ENCODE measurements around the gene SIRPA.

Gene SIRPA

DNA sequence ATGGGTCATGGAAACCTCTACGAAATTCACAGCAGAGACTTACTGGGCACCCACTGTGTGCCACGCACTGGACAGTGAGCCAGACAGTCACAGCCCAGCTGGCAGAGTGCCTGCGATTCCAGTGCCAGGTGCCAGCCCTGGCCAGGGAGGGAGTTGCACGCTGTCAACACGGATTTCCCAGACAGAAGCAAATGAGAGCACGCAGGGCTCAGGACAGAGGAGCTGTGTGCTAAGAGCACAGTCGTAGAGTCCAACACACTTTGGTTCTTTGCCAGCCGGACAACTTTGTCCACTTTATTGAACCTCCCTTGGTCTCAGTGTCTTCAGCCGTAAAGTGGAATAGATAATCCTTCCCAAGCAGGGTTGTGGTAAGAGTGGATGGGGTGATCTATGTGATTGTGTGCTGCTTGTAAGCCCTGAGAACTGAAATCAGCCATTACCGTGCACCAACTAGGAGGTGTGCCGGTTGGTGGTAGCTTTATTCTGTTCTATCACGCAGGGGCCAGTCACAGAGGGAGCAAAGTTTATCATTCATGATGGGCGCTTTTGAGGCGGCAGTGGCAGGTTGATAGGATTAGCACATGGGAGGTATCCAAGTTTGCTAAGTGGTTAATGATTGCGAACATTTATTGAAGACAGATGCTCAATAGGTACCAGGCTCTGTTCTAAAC is 40.6 kb downstream of the SIRPA start:
- DNase-seq: peak; percentile 3

- no peak for DNase-seq
Observed at GRCh38 chr20:1937316-1937976, 42.2 kb downstream of the SIRPA start.

GRCh38 chr20:1938464-1939269 is 43.5 kb downstream of the SIRPA start:
- DNase-seq: no peak

DNA sequence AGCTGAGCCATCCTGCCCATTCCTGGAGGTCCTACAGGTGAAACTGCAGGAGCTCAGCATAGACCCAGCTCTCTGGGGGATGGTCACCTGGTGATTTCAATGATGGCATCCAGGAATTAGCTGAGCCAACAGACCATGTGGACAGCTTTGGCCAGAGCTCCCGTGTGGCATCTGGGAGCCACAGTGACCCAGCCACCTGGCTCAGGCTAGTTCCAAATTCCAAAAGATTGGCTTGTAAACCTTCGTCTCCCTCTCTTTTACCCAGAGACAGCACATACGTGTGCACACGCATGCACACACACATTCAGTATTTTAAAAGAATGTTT is 44.0 kb downstream of the SIRPA start:
- DNase-seq: no peak

GRCh38 chr20:1940581-1940980 is 45.4 kb downstream of the SIRPA start:
- no peak for DNase-seq

DNA sequence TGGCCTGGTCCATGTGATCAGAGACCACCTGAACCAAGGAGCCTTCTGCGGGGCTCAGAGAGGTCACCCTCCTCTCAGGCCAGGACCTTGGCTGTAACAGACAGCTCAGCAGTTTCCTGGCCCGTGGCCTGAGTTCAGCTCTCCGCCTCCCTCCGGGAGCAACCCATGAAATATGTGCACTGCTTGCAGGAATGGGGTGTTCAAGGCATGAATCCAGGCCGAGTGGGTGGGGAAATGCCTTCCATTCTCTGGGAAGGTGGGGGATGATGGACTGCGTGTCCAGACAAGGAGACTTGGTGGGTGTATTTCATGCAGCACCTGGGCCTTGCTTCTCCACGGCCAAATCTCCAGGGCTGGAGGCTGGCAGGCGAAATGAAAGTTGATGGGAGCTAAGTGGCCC is 46.0 kb downstream of the SIRPA start:
- DNase-seq: no peak

DNA sequence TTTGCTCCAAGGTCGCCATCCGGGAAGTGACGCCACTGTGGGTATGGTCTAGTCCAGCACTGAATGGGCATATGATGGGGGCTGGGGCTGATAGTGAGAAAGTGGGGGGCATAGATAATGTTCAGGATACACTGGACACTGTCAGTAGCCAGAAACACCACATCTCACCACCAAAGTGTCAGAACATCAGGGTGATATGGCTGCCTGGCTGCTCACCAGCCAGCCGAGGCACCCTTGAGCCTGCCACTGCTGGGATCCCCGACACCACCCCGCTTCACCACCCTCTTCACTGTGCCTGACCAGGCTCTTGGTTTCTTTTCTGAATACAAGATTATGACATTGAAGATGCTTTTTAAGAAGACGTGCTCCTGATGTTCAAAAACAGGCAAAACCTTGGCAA is 46.9 kb downstream of the SIRPA start:
- DNase-seq: no peak

GRCh38 chr20:1942486-1943274 is 47.5 kb downstream of the SIRPA start:
- DNase-seq: no peak

DNA sequence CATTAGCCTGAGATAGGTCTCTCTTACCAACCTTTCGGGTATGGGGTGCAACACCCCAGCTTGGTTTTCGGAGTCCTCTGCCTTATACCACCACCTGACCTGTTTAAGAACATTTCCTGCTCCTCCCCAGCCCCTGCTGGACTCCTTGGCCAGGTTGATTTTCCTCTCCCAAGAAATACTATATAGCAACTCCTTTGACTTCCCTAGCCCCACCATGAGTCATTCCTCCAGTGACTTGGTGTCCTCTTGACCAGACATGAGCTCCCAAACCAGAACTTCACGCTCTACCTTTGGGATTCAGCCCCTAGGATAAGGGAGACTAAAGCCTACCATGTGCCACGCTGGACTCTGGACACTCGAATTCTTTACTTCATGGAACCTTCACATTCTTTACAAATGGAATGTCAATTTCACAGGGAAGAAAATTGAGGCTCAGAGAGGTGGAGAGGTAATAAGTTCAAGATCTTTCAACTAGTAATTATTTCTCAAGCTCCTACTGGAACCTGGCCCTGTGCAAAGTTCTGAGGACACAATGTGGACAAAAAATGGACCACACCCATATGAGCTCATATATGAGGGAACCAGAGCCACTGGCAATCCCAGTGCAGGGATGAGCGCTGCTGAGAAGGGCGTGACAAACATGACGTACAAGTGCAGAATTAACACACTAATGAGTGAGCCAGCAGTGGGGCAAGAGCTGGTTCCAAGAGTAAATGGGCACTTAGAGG is 48.2 kb downstream of the SIRPA start:
- DNase-seq: no peak

- no peak for DNase-seq
Observed at GRCh38 chr20:1944345-1945091, 49.3 kb downstream of the SIRPA start.

GRCh38 chr20:1945134-1945618 is 50.0 kb downstream of the SIRPA start:
- DNase-seq: no peak

- no peak for DNase-seq
Observed at GRCh38 chr20:1945660-1946059, 50.5 kb downstream of the SIRPA start.

- no peak for DNase-seq
Observed at GRCh38 chr20:1946442-1946761, 51.2 kb downstream of the SIRPA start.

DNA sequence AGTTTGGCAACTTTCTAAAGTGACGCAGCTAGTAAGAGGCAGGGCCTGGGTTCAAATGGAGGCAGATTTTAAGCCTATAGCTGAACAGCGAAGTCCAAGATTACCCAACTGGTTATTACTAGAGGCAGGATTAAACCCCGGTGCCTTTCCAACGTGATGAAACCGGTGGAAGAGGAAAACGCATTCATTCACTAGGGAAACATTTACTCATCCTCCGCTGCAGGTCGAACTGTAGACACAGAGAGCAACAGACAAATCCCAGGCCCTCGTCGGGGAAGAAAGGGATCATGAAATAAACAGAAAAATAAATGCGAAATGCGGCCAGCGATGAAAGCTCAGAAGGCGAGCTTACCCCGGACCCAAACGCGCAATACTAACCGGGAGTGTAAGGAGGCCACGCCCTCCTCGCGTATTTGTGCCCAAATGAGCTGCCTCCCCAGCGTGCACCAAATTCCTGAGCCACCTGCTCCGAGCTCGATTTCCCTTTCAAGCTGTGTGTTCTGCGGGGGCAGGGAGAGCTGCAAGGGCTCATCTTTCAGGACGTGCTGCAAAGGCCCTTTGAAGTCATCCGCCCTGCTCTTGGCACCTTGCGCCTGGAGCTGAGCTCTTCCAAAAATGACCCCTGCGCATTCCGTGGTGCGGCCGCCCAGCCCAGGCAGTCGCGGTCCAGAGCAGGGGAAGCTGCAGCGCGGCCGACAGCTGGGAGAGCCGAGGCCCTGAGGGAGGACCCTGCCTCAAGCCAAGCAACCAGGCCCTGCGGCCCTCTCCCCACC is 51.7 kb downstream of the SIRPA start:
- no peak for DNase-seq

GRCh38 chr20:1947535-1947846 is 52.3 kb downstream of the SIRPA start:
- DNase-seq: no peak

DNA sequence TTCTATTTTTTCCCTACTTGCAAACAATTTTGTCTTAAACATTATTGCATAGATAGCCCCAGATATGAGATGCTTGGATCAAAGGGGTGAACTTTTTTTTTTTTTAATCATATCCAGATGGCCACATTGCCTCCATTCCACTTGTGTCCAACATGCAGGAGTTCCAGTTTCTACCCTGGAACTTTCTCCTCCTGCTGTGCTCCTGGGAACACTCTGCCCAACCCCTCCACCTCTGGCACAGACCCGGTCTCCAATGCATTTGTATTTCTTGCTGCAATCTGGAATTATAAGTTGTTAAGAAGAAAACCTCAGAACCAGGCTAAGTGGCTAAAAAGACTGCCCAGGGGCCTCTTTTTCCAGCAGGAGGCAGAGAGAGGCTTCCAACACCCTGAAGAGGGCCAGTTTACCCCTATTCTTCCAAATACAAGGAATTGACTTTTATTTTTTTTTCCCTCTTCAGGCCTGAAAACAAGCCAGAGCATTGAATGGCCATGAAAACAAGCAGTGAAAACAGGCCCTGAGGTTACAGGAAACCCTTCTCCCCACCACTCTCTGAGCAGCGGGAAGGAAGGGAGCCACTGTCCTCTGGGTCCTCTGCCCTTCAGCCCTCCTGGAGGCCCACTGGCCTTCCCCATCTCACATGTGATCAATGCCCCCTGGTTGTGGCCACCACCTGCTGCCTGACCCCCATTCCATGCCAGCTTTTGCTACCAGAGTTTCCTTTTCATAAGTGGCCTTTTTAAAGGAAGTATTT is 54.3 kb downstream of the SIRPA start:
- DNase-seq: no peak

- DNase-seq: no peak
Observed at GRCh38 chr20:1950836-1951235, 55.6 kb downstream of the SIRPA start.

GRCh38 chr20:1951436-1952115 is 56.4 kb downstream of the SIRPA start:
- DNase-seq: no peak

GRCh38 chr20:1952737-1953530 is 57.7 kb downstream of the SIRPA start:
- DNase-seq: peak; percentile 55

Data from DMS153 (cell line).